Renal cortical epithelial cell (primary cell): ENCODE results near the gene PREX1. TPM values are rescaled to one million over a fixed set of nuclear protein-coding genes. Genes with fewer than 3 reads are reported as not detected.
"Not testable (repeated sequence)": the region's sequence is repeated elsewhere in the genome, so short reads cannot be mapped to it uniquely, and the experiment has no call there.

Experiments
- DNase-seq: peaks from one replicate; pipeline ENCODE4 v3.0.0-alpha.2; 2011; ENCODE audit warnings: low read depth
- total RNA-seq: library from RNA; depleted of rRNA; stranded (reverse); fragments of >200 nt; gene quantifications from 2 replicates; pipeline ENCODE4 v1.2.3, GENCODE V29; 2014

Gene PREX1
- total RNA-seq, 1 donor from 2014 or later = 1.5 TPM

- DNase-seq = no peak
Observed at GRCh38 chr20:48812600-48813445, 15.0 kb downstream of the PREX1 start.

- not testable (repeated sequence) for DNase-seq
Observed at GRCh38 chr20:48812114-48812513, 15.7 kb downstream of the PREX1 start.

DNA sequence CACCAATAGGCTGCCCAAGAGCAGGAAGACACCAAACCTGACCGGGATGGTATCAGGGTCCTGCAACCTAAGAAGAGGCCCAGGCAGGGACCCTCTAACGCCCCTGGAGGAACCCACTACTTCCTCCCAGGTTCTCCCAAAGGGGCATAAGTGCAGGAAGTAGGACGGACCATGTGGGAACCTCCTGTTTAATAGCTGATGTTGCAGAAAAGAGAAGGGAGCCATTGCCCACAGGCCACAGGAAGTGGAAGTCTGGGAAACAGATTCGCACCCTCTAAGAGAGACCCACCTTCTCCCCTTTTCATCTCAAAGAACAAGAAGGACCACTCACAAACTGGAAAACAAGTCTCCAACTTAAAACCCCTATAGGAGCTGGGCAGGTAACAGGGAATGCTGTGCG lies 18.1 kb downstream of the PREX1 start:
- no peak for DNase-seq

- DNase-seq = no peak
Observed at GRCh38 chr20:48808382-48809034, 19.3 kb downstream of the PREX1 start.

DNA sequence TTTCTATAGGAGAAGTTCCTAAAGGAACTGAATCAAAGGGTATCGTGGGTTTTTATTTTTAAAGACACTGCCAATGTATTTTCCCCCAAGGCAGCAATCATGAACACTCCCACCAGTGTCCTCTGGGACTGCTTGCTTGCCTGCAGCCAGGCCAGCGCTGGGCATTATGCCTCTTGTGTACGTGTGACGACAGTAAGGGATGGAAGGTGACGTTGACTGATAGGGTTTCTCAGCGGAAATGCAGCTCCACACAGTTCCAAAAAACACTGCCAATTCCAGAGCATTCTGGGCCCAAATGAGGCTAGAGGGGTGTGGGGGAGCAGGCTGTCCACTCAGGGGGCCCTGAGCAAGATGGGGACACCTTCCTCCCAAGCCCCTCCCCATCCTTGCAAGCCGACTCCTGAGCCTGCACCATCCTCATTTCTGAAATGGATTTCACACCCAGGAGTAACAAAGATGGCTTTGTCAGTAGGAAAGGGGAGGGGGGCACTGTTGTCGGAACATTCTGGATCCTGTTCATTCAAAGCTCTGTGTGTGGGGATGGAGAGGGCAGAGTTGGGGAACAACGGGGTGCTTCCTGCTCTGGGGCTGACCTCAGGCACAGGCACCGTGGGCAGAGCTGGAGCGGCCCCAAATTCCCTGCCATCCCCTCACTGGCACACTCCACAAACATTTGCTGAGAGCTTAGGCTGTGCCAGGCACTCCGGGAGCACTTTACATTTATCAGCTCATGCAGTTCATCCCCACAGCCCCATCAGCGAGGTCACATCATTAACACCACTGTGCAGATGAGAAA lies 20.0 kb downstream of the PREX1 start:
- DNase-seq = no peak

DNA sequence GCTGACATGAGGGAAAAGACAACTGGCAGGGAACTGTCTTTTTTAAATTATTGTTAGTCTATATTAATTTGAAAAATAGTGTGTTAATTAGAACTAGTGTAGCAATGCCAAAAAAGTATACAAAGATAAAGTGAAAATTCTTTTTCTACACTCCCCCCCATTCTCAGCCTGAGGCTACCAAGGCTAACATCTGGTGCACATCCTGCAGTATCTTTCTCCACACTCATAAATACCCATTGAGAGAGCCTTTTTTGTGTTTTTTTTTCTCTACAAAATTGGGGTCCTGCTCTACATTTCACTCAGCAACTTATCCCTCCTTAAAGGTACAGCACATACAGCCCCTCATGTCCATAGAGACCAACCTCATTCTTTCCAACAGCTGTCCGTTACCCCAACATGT lies 20.7 kb downstream of the PREX1 start:
- no peak for DNase-seq

- DNase-seq = no peak
Observed at GRCh38 chr20:48805716-48806115, 22.1 kb downstream of the PREX1 start.

DNA sequence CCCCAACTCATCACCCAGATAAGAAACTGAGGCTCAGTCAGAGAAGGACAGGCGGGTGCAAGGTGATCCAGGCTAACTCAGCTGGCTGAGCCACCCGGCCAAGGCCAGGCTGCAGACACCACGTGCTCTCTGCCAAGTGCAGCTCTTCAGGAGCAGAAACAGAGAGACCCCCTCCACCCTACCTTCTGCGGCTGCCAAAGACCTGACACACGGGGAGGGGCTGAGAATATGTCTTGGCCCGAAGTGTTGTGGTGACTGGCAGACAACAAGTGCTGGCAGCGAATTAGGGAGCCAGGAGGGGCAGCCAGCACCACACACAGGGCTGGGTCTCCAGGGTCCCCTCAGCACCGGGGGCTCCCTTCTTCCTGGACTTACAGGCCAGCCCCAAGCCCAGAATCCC lies 22.5 kb downstream of the PREX1 start:
- no peak for DNase-seq

DNA sequence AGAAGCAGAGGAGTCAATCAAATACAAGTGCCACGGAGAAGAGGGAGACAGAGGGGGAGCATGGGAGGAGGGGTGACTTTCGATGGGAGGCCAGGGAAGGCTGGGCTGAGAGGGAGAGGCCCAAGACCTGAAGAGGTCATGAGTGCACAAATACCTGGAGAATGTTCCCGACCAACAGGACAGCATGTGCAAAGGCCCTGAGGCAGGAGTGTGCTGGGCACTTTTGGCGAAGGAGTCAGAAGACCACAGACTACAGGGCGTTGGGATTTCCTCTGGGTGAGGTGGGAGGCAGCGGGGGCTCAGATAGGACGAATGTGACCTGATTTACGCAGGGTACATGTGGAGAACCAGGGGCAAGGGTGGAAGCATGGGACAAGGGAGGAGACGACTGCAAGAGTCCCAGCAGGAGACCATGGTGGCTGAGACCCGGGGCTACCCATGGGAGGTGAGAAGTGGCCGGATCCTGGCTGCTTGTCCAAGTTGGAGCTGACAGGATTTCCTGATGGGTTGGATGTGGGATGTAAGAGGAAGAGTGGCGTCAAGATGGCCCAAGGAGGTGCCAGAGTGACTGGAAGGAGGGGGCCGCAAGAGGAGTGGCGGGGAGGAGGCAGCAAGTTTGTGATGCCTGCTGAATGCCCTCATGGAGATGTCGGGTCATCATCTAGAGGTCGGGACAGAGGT lies 23.4 kb downstream of the PREX1 start:
- no peak for DNase-seq

GRCh38 chr20:48803176-48804053 lies 24.4 kb downstream of the PREX1 start:
- DNase-seq = no peak

- no peak for DNase-seq
Observed at GRCh38 chr20:48802647-48803046, 25.2 kb downstream of the PREX1 start.

GRCh38 chr20:48802216-48802615 lies 25.6 kb downstream of the PREX1 start:
- DNase-seq = no peak

GRCh38 chr20:48801197-48801596 lies 26.6 kb downstream of the PREX1 start:
- DNase-seq = no peak

DNA sequence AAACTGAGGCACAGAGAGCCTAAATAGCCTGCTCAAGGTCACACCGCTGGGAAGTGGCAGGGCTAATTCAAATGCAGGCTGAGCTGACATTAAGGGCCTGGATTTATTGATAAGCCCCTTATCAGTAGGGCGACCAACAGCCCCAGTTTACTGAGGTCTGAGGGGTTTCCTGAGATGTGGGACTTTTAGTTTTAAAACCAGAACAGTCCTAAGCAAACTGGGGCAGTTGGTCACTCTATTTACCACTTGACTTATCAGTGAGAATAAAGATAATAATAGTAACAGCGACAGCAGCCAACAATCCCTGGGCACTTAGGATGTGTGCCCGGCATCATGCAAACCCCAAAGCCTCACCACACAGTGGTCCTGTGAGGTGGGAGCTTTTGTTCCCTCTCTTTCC lies 27.6 kb downstream of the PREX1 start:
- no peak for DNase-seq

- no peak for DNase-seq
Observed at GRCh38 chr20:48799328-48800105, 28.3 kb downstream of the PREX1 start.

DNA sequence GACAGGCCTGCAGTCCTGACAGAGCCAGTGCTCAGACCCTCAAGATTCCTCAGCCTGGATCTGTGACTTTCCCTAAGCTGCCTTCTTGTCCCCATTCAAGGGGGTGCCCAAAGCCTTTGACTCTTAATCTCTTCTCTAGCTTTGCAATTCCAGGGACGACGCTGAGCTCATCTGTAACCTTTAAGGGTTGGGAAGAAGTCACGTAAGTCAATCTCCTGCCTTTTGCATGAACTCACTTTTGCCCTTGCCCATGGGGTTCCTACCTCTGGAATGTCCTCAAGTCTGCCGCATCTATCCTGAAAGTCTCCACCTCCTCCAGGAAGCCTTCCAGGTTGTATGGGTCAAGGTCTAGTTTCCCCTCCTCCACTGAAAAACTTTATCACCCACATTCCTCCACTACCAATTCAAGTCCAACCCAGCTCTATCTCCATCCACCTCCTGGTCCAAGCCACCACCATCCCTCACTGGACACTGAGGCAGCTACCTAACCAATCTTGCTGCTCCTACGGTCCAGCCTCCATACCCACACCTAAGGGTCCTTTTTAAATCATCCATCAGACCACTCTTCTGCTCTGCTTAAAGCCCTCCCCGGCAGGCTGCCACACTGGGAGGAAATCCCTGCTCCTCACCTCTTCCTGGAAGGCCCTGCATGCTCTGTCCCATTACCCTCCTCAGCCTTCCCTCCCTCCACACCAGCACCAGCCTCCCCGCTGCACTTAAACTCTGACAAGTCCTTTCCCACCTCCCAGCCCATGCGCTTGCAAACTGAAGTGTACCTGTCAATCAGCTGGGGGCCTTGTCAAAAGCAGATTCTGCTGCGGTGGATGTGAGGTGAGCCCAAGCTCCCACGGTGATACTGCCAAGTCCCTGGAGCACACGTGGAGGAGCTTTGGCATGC lies 29.7 kb downstream of the PREX1 start:
- DNase-seq = no peak

DNA sequence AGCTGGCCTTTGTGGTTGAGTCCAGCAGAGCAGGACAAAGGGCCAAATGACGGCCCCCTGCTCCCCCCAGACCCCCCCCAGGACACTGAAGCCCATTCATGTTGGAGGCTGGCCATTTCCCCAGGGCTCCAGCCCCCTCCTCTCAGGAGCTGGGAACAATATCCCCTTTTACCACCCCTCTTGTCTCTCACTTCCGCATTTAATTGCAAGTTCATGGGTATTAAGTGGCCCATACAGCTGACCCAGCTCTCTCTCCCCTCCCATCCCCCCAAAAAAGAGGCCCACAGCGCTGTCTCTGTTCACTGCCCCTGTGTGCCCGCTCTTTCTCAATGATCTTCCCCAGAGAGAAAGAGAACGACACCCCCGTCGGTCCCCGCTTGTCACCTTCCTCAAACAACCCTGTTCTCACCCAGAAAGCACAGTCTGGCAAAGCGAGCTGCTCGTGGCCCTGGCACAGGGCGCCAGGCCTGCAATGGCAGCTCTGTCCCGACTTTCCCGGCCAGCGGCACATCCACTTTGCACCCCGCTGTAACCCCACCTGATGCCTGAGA lies 30.4 kb downstream of the PREX1 start:
- no peak for DNase-seq

GRCh38 chr20:48795732-48796131 lies 32.1 kb downstream of the PREX1 start:
- DNase-seq = no peak
